GM12878 (cell line): ENCODE data around the gene YEATS2.
"Not testable (repeated sequence)": the region's sequence is repeated elsewhere in the genome, so short reads cannot be mapped to it uniquely, and the experiment has no call there.

Experiments used
- BCL3 ChIP-seq: IDR thresholded peaks from 2 replicates; pipeline ENCODE4 v1.6.1; 2011; ENCODE audit warnings: borderline replicate concordance, low read depth, mild to moderate bottlenecking, moderate library complexity, low read length; ENCODE audit not compliant: insufficient read depth, poor library complexity, severe bottlenecking
- CEBPZ ChIP-seq: fragments of 150-350 bp; IDR thresholded peaks from 2 replicates; pipeline ENCODE4 v1.6.1; 2016; ENCODE audit warnings: low read depth, low read length
- CHD1 ChIP-seq: IDR thresholded peaks from 2 replicates; pipeline ENCODE4 v1.6.1; 2012; ENCODE audit warnings: low read depth, low read length, improper control_type of control experiment
- EP300 ChIP-seq, 2 experiments: fragments of 150-350 bp in 1 of 2; IDR thresholded peaks; 2 replicates each; pipeline ENCODE4 v1.6.1; 2011 to 2012; ENCODE audit warnings: low read depth in 2 of 2, low read length in 2 of 2, borderline replicate concordance in 1 of 2, improper control_type of control experiment in 1 of 2, inconsistent platforms in 1 of 2; ENCODE audit not compliant: control insufficient read depth in 1 of 2
- ETV6 ChIP-seq, 2 experiments: fragments of 450-650 bp in 1 of 2; IDR thresholded peaks in 1 of 2; conservative IDR thresholded peaks in 1 of 2; 2 replicates each; pipeline ENCODE4 v1.6.1; 2014; ENCODE audit warnings: antibody characterized with exemption in 1 of 2, borderline replicate concordance in 1 of 2, low read depth in 1 of 2, mild to moderate bottlenecking in 1 of 2, moderate library complexity in 1 of 2
- EZH2 ChIP-seq: IDR thresholded peaks from 2 replicates; pipeline ENCODE4 v1.6.1; 2012; ENCODE audit warnings: low read depth, mild to moderate bottlenecking, control low read depth, inconsistent platforms, low read length, borderline replicate concordance; ENCODE audit not compliant: control insufficient read depth
- FOS ChIP-seq: IDR thresholded peaks from 3 replicates; pipeline ENCODE4 v1.6.1; 2011; ENCODE audit warnings: borderline replicate concordance; ENCODE audit not compliant: insufficient read length; ENCODE audit errors: extremely low read depth
- MAX ChIP-seq: IDR thresholded peaks from 2 replicates; pipeline ENCODE4 v1.6.1; 2012; ENCODE audit warnings: low read depth, low read length, improper control_type of control experiment
- SPI1 ChIP-seq: IDR thresholded peaks from 2 replicates; pipeline ENCODE4 v1.6.1; 2011; ENCODE audit warnings: low read depth, mild to moderate bottlenecking, low read length, moderate library complexity, borderline replicate concordance; ENCODE audit not compliant: insufficient read depth

GRCh38 chr3:183776451-183776850, 78.9 kb downstream of the YEATS2 start:
- not testable (repeated sequence) for TF ChIP-seq CHD1; SPI1; MAX; EP300 (IDR thresholded peaks at IDR 0.05; ENCODE audit: borderline replicate concordance in 1 of 2, control insufficient read depth in 1 of 2, low read depth in 2 of 2, low read length in 2 of 2); CEBPZ; FOS; ETV6 (conservative IDR thresholded peaks at IDR 0.05 in 1 of 2, IDR thresholded peaks at IDR 0.05 in 1 of 2; ENCODE audit: borderline replicate concordance in 1 of 2, low read depth in 1 of 2); BCL3; EZH2
